C1 segment of cervical spinal cord (tissue), 14 donors: ENCODE data around the gene CACNA1D.
A peak's percentile ranks its signal among the peaks of the same experiment; 100 is the strongest.

Experiments
- DNase-seq, 14 donors: peaks; one replicate each; lab custom pipeline; 2025; lab: John Stamatoyannopoulos, UW

Gene CACNA1D

GRCh38 chr3:53748512-53749271, 254.3 kb downstream of the CACNA1D start:
- DNase-seq, result peak in 2 of 14 donors; percentile 10 to 14

- DNase-seq, result no peak
Measured at GRCh38 chr3:53749448-53749847, 255.0 kb downstream of the CACNA1D start.

GRCh38 chr3:53750253-53751210, 256.1 kb downstream of the CACNA1D start:
- DNase-seq, result no peak

GRCh38 chr3:53753518-53754183, 259.2 kb downstream of the CACNA1D start:
- no peak for DNase-seq

GRCh38 chr3:53754325-53754724, 259.9 kb downstream of the CACNA1D start:
- DNase-seq, result peak in 3 of 14 donors; percentile 14 to 22 (median 15)

- DNase-seq, result no peak
Measured at GRCh38 chr3:53758846-53759245, 264.4 kb downstream of the CACNA1D start.

GRCh38 chr3:53763353-53763752, 268.9 kb downstream of the CACNA1D start:
- DNase-seq, result no peak

- no peak for DNase-seq
Measured at GRCh38 chr3:53764026-53764775, 269.8 kb downstream of the CACNA1D start.

- no peak for DNase-seq
Measured at GRCh38 chr3:53765753-53766152, 271.3 kb downstream of the CACNA1D start.

GRCh38 chr3:53766706-53767105, 272.3 kb downstream of the CACNA1D start:
- no peak for DNase-seq

GRCh38 chr3:53768478-53769459, 274.4 kb downstream of the CACNA1D start:
- no peak for DNase-seq

GRCh38 chr3:53772562-53772961, 278.2 kb downstream of the CACNA1D start:
- peak in 1 of 14 donors; percentile 18 for DNase-seq

GRCh38 chr3:53773021-53773436, 278.6 kb downstream of the CACNA1D start:
- DNase-seq, result no peak

- DNase-seq, result no peak
Measured at GRCh38 chr3:53773611-53774368, 279.4 kb downstream of the CACNA1D start.

GRCh38 chr3:53774414-53774813, 280.0 kb downstream of the CACNA1D start:
- no peak for DNase-seq

GRCh38 chr3:53775018-53775417, 280.6 kb downstream of the CACNA1D start:
- no peak for DNase-seq

- no peak for DNase-seq
Measured at GRCh38 chr3:53775834-53776251, 281.4 kb downstream of the CACNA1D start.

GRCh38 chr3:53776494-53777101, 282.2 kb downstream of the CACNA1D start:
- no peak for DNase-seq

GRCh38 chr3:53777468-53777867, 283.1 kb downstream of the CACNA1D start:
- DNase-seq, result no peak
